ENCODE results near the gene RXRA. TPM values are rescaled to one million over a fixed set of nuclear protein-coding genes. Genes with fewer than 3 reads are reported as not detected.

Gene RXRA
- total RNA-seq, 1 experiment from 2014 or later, result 29.9 TPM

GRCh38 chr9:134361426-134361825, 35.2 kb downstream of the RXRA start:
- no peak overlapping the region for H2AK5ac ChIP-seq (ENCODE audit: insufficient read length, low read length)
- H3K4me1 ChIP-seq (ENCODE audit: insufficient read depth, low read length), result no peaks in the 10 kb centered on the region
- H3K18ac ChIP-seq (ENCODE audit: insufficient read length, low read depth, low read length), result no peak overlapping the region
- TF ChIP-seq CTCF (conservative IDR thresholded peaks at IDR 0.05), result no peak
- H3K9ac ChIP-seq (ENCODE audit: extremely low read depth, insufficient read length, low read length), result no peak overlapping the region
- H3K14ac ChIP-seq (ENCODE audit: insufficient read depth, low read length), result no peak overlapping the region
- no peaks in the 10 kb centered on the region for H4K20me1 ChIP-seq (ENCODE audit: control insufficient read depth, insufficient read depth, insufficient read length)
- Mint-ChIP-seq H3K9me3 (no peaks in the 10 kb centered on the region), H3K4me3 (no peak overlapping the region), H3K27me3 (ENCODE audit: low read depth) (no peaks in the 10 kb centered on the region), H3K27ac (no peak overlapping the region), H3K36me3 (ENCODE audit: insufficient read depth in 1 of 3, low read depth in 3 of 3) (no peaks in the 10 kb centered on the region), H3K4me1 (peaks cover 0 to 12% of the 10 kb centered on the region in 2 experiments; a peak in 2 of 4 replicates)
- H4K5ac ChIP-seq (ENCODE audit: insufficient read length, low read depth, low read length), result no peak overlapping the region
- no peak overlapping the region for H2BK12ac ChIP-seq (ENCODE audit: insufficient read length, low read depth, low read length)
- no peaks in the 10 kb centered on the region for H3K27me3 ChIP-seq (ENCODE audit: insufficient read depth, low read length)
- no peak overlapping the region for H2BK5ac ChIP-seq (ENCODE audit: insufficient read length, low read length)
- no peak overlapping the region for H2AFZ ChIP-seq (ENCODE audit: low read length)
- no peaks in the 10 kb centered on the region for H3K9me3 ChIP-seq (ENCODE audit: control insufficient read depth, low read depth, low read length)
- DNase-seq, result no peak
- H3T11ph ChIP-seq (ENCODE audit: low read length), result no peak overlapping the region
- no peak overlapping the region for H3K4ac ChIP-seq (ENCODE audit: low read depth, low read length)
- no peak overlapping the region for H4K91ac ChIP-seq (ENCODE audit: insufficient read length, low read depth, low read length)
- no peak overlapping the region for H3K23ac ChIP-seq (ENCODE audit: insufficient read length, low read depth, low read length)
- no peaks in the 10 kb centered on the region for H3K79me2 ChIP-seq (ENCODE audit: insufficient read depth, low read length)
- H2BK20ac ChIP-seq (ENCODE audit: low read depth, low read length, poor library complexity, severe bottlenecking), result no peak overlapping the region
- no peak overlapping the region for H2BK15ac ChIP-seq (ENCODE audit: low read depth, low read length)
- no peaks in the 10 kb centered on the region for H3K79me1 ChIP-seq (ENCODE audit: insufficient read depth, low read depth, low read length, poor library complexity, severe bottlenecking)
- H3K23me2 ChIP-seq (ENCODE audit: insufficient read length, low read depth, low read length, poor library complexity, severe bottlenecking), result no peaks in the 10 kb centered on the region
- H4K8ac ChIP-seq (replicated peaks; ENCODE audit: insufficient read length, low read depth, low read length), result no peak overlapping the region
- no peak overlapping the region for H2BK120ac ChIP-seq (ENCODE audit: low read depth, low read length, poor library complexity, severe bottlenecking)
- H3K56ac ChIP-seq (ENCODE audit: insufficient read length, low read depth, low read length), result no peak overlapping the region
- no peak overlapping the region for H3K4me2 ChIP-seq (ENCODE audit: insufficient read depth, insufficient read length, low read length)
- WGBS (ENCODE audit: extremely low coverage, insufficient read length, low lambda C conversion rate), result no CpG with 5 or more reads among the region's 16 CpGs
- H3K27ac ChIP-seq (ENCODE audit: insufficient read length, low read depth, low read length), result no peak overlapping the region
